Measurements from ENCODE around the gene KIAA0825. TPM values are rescaled to one million over a fixed set of nuclear protein-coding genes. Genes with fewer than 3 reads are reported as not detected.

The KIAA0825 gene
- total and polyA plus RNA-seq, 2 experiments from 2014 or later = 1.7 to 1.8 TPM

DNA sequence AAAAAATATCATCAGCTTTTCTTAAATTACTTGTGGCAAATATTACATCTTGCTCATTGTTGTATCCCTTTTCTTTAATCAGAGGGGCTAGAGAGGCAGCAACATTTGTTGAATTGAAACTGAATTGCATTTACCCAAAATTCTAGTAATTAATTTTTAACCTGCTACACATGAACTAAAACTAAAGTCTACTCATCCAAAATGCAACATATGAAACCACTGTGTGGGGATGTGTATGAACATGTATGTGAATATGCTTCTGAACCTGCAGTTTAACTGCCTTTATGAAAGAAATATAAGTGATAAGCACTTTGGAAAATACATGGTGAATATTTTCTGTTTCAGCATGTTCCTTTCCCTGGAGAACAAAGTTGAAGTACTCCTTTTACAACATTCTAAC is 158.5 kb downstream of the KIAA0825 start (continued):
- TF ChIP-seq, protein P1, sequence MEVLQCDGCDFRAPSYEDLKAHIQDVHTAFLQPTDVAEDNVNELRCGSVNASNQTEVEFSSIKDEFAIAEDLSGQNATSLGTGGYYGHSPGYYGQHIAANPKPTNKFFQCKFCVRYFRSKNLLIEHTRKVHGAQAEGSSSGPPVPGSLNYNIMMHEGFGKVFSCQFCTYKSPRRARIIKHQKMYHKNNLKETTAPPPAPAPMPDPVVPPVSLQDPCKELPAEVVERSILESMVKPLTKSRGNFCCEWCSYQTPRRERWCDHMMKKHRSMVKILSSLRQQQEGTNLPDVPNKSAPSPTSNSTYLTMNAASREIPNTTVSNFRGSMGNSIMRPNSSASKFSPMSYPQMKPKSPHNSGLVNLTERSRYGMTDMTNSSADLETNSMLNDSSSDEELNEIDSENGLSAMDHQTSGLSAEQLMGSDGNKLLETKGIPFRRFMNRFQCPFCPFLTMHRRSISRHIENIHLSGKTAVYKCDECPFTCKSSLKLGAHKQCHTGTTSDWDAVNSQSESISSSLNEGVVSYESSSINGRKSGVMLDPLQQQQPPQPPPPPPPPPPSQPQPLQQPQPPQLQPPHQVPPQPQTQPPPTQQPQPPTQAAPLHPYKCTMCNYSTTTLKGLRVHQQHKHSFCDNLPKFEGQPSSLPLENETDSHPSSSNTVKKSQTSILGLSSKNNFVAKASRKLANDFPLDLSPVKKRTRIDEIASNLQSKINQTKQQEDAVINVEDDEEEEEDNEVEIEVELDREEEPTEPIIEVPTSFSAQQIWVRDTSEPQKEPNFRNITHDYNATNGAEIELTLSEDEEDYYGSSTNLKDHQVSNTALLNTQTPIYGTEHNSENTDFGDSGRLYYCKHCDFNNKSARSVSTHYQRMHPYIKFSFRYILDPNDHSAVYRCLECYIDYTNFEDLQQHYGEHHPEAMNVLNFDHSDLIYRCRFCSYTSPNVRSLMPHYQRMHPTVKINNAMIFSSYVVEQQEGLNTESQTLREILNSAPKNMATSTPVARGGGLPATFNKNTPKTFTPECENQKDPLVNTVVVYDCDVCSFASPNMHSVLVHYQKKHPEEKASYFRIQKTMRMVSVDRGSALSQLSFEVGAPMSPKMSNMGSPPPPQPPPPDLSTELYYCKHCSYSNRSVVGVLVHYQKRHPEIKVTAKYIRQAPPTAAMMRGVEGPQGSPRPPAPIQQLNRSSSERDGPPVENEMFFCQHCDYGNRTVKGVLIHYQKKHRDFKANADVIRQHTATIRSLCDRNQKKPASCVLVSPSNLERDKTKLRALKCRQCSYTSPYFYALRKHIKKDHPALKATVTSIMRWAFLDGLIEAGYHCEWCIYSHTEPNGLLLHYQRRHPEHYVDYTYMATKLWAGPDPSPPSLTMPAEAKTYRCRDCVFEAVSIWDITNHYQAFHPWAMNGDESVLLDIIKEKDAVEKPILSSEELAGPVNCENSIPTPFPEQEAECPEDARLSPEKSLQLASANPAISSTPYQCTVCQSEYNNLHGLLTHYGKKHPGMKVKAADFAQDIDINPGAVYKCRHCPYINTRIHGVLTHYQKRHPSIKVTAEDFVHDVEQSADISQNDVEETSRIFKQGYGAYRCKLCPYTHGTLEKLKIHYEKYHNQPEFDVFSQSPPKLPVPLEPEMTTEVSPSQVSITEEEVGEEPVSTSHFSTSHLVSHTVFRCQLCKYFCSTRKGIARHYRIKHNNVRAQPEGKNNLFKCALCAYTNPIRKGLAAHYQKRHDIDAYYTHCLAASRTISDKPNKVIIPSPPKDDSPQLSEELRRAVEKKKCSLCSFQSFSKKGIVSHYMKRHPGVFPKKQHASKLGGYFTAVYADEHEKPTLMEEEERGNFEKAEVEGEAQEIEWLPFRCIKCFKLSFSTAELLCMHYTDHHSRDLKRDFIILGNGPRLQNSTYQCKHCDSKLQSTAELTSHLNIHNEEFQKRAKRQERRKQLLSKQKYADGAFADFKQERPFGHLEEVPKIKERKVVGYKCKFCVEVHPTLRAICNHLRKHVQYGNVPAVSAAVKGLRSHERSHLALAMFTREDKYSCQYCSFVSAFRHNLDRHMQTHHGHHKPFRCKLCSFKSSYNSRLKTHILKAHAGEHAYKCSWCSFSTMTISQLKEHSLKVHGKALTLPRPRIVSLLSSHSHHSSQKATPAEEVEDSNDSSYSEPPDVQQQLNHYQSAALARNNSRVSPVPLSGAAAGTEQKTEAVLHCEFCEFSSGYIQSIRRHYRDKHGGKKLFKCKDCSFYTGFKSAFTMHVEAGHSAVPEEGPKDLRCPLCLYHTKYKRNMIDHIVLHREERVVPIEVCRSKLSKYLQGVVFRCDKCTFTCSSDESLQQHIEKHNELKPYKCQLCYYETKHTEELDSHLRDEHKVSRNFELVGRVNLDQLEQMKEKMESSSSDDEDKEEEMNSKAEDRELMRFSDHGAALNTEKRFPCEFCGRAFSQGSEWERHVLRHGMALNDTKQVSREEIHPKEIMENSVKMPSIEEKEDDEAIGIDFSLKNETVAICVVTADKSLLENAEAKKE (CRISPR knock-in tag; IDR thresholded peaks at IDR 0.05) = no peak
- TF ChIP-seq JUNB (IDR thresholded peaks at IDR 0.05; ENCODE audit: unreplicated experiment) (no peak), ZNF114 (CRISPR knock-in tag; IDR thresholded peaks at IDR 0.05) (no peak), EZH2 (IDR thresholded peaks at IDR 0.05; ENCODE audit: low read depth, unreplicated experiment) (no peak), CREB1 (CRISPR knock-in tag; IDR thresholded peaks at IDR 0.05; ENCODE audit: low read depth) (no peak)
- TF ChIP-seq, protein P2, sequence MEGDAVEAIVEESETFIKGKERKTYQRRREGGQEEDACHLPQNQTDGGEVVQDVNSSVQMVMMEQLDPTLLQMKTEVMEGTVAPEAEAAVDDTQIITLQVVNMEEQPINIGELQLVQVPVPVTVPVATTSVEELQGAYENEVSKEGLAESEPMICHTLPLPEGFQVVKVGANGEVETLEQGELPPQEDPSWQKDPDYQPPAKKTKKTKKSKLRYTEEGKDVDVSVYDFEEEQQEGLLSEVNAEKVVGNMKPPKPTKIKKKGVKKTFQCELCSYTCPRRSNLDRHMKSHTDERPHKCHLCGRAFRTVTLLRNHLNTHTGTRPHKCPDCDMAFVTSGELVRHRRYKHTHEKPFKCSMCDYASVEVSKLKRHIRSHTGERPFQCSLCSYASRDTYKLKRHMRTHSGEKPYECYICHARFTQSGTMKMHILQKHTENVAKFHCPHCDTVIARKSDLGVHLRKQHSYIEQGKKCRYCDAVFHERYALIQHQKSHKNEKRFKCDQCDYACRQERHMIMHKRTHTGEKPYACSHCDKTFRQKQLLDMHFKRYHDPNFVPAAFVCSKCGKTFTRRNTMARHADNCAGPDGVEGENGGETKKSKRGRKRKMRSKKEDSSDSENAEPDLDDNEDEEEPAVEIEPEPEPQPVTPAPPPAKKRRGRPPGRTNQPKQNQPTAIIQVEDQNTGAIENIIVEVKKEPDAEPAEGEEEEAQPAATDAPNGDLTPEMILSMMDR (conservative IDR thresholded peaks at IDR 0.05; ENCODE audit: low read depth in 2 of 2) = no peak
- TF ChIP-seq, protein P3, sequence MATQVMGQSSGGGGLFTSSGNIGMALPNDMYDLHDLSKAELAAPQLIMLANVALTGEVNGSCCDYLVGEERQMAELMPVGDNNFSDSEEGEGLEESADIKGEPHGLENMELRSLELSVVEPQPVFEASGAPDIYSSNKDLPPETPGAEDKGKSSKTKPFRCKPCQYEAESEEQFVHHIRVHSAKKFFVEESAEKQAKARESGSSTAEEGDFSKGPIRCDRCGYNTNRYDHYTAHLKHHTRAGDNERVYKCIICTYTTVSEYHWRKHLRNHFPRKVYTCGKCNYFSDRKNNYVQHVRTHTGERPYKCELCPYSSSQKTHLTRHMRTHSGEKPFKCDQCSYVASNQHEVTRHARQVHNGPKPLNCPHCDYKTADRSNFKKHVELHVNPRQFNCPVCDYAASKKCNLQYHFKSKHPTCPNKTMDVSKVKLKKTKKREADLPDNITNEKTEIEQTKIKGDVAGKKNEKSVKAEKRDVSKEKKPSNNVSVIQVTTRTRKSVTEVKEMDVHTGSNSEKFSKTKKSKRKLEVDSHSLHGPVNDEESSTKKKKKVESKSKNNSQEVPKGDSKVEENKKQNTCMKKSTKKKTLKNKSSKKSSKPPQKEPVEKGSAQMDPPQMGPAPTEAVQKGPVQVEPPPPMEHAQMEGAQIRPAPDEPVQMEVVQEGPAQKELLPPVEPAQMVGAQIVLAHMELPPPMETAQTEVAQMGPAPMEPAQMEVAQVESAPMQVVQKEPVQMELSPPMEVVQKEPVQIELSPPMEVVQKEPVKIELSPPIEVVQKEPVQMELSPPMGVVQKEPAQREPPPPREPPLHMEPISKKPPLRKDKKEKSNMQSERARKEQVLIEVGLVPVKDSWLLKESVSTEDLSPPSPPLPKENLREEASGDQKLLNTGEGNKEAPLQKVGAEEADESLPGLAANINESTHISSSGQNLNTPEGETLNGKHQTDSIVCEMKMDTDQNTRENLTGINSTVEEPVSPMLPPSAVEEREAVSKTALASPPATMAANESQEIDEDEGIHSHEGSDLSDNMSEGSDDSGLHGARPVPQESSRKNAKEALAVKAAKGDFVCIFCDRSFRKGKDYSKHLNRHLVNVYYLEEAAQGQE (IDR thresholded peaks at IDR 0.05; ENCODE audit: unreplicated experiment) = no peak

All from GM23338 (cell line).